ENCODE measurements around the gene ASB9. TPM values are rescaled to one million over a fixed set of nuclear protein-coding genes. Genes with fewer than 3 reads are reported as not detected.

The ASB9 gene
- total RNA-seq, 1 experiment from 2014 or later = 6.5 TPM

DNA sequence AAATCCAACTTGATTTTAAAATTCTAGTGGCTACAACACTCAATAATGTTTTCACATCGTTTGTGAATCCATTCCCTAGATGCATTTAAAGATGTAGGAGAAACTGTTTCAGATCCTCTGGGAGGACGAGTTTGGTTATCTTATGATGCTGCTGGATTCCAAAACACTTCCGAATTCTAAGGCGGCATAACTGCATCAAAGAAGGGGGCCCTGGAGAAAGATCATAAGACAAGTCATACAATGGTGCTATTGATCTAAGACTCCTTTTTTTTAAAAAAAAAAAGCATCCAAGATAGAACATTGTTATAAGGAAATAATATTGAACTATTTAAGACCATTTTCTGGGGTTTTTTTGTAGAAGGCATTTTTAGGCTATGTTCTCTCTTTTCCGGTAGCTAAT, 25.5 kb downstream of the ASB9 start:
- Histone ChIP-seq H3K4me1 (ENCODE audit: control insufficient read depth, insufficient read depth, low read length) (no peaks in the 10 kb centered on the region), H3K27ac (ENCODE audit: low read length) (no peak overlapping the region), H3K27me3 (ENCODE audit: control insufficient read depth, insufficient read depth, low read length) (no peaks in the 10 kb centered on the region), H3K36me3 (ENCODE audit: control insufficient read depth, insufficient read depth, low read length) (no peaks in the 10 kb centered on the region), H3K4me3 (ENCODE audit: low read depth in 2 of 2, low read length in 2 of 2) (no peak overlapping the region), H3K9me3 (ENCODE audit: control insufficient read depth, insufficient read depth, low read depth, low read length) (no peaks in the 10 kb centered on the region)
- TF ChIP-seq, protein P1, sequence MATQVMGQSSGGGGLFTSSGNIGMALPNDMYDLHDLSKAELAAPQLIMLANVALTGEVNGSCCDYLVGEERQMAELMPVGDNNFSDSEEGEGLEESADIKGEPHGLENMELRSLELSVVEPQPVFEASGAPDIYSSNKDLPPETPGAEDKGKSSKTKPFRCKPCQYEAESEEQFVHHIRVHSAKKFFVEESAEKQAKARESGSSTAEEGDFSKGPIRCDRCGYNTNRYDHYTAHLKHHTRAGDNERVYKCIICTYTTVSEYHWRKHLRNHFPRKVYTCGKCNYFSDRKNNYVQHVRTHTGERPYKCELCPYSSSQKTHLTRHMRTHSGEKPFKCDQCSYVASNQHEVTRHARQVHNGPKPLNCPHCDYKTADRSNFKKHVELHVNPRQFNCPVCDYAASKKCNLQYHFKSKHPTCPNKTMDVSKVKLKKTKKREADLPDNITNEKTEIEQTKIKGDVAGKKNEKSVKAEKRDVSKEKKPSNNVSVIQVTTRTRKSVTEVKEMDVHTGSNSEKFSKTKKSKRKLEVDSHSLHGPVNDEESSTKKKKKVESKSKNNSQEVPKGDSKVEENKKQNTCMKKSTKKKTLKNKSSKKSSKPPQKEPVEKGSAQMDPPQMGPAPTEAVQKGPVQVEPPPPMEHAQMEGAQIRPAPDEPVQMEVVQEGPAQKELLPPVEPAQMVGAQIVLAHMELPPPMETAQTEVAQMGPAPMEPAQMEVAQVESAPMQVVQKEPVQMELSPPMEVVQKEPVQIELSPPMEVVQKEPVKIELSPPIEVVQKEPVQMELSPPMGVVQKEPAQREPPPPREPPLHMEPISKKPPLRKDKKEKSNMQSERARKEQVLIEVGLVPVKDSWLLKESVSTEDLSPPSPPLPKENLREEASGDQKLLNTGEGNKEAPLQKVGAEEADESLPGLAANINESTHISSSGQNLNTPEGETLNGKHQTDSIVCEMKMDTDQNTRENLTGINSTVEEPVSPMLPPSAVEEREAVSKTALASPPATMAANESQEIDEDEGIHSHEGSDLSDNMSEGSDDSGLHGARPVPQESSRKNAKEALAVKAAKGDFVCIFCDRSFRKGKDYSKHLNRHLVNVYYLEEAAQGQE (IDR thresholded peaks at IDR 0.05; ENCODE audit: insufficient read depth in 1 of 2, low read depth in 2 of 2, low read length in 1 of 2) = no peak
- TF ChIP-seq SIN3A (IDR thresholded peaks at IDR 0.05; ENCODE audit: borderline replicate concordance, insufficient read depth, low read depth, low read length) (no peak), TCF7L2 (IDR thresholded peaks at IDR 0.05; ENCODE audit: low read depth, low read length) (no peak), POLR2AphosphoS5 (IDR thresholded peaks at IDR 0.05; ENCODE audit: low read depth, low read length) (no peak)
- ChIA-PET CTCF (interaction anchor here (0.5 kb wide), 1 partner anchor 22 kb away, joined by 9 read pairs; no protein-coding TSS in a partner anchor), POLR2A (no interaction called here)
- intact Hi-C loops (cut with micrococcal nuclease; ENCODE audit: unreplicated experiment) (loop anchor here (10.0 kb wide), 1 partner anchor 100 kb away; no protein-coding TSS in a partner anchor), in situ Hi-C loops (cut with HindIII; ENCODE audit: low pct_unique_long_range_greater_than_20kb, low sequenced_read_pairs) (no loop called here)
- no peak for DNase-seq (ENCODE audit: low read depth, low spot score)
- ATAC-seq = no peak
- no TSS peak for BruUV-seq (replicated peaks)

DNA sequence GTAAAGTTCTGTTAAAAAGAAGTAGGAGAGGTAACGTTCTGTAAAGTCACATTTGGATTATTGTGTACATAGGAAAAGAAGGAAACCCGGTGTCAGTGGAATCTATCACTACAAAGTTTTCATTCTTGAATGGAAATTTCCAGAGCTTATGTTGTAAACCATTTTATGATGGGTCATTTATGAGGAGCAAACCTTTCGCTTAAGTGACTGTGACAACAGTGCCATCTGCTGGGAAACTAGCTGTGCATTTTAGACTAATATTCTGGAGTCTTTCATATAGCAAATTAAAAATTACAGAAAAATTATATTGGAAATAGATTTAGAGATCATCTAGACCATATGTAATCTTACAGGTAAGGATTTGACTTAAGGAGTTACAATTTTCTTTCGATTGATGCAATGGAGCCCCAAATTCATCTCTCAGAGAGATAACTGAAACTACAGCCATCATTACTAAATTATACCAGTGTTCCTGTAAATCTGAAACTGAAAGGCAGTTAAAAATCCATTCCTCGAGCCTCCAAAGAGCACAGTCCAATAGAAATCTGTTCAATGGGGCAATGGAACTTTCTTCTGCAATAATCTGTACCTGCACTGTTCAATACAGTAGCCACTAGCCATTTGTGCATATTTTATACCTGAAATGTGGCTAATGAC, 26.9 kb downstream of the ASB9 start:
- Histone ChIP-seq H3K36me3 (ENCODE audit: control insufficient read depth, insufficient read depth, low read length) (no peaks in the 10 kb centered on the region), H3K27me3 (ENCODE audit: control insufficient read depth, insufficient read depth, low read length) (no peaks in the 10 kb centered on the region), H3K4me1 (ENCODE audit: control insufficient read depth, insufficient read depth, low read length) (no peaks in the 10 kb centered on the region), H3K4me3 (ENCODE audit: low read depth in 2 of 2, low read length in 2 of 2) (no peak overlapping the region), H3K9me3 (ENCODE audit: control insufficient read depth, insufficient read depth, low read depth, low read length) (no peaks in the 10 kb centered on the region), H3K27ac (ENCODE audit: low read length) (no peak overlapping the region)
- intact Hi-C loops (cut with micrococcal nuclease; ENCODE audit: unreplicated experiment) (loop anchor here (10.0 kb wide), 1 partner anchor 98 kb away; no protein-coding TSS in a partner anchor), in situ Hi-C loops (cut with HindIII; ENCODE audit: low pct_unique_long_range_greater_than_20kb, low sequenced_read_pairs) (no loop called here)
- POLR2A ChIA-PET = no interaction called here
- peak; percentile 4 for DNase-seq (ENCODE audit: low read depth, low spot score)
- TF ChIP-seq, protein P2, sequence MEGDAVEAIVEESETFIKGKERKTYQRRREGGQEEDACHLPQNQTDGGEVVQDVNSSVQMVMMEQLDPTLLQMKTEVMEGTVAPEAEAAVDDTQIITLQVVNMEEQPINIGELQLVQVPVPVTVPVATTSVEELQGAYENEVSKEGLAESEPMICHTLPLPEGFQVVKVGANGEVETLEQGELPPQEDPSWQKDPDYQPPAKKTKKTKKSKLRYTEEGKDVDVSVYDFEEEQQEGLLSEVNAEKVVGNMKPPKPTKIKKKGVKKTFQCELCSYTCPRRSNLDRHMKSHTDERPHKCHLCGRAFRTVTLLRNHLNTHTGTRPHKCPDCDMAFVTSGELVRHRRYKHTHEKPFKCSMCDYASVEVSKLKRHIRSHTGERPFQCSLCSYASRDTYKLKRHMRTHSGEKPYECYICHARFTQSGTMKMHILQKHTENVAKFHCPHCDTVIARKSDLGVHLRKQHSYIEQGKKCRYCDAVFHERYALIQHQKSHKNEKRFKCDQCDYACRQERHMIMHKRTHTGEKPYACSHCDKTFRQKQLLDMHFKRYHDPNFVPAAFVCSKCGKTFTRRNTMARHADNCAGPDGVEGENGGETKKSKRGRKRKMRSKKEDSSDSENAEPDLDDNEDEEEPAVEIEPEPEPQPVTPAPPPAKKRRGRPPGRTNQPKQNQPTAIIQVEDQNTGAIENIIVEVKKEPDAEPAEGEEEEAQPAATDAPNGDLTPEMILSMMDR (IDR thresholded peaks at IDR 0.05) = peak; percentile 59; the same call in 1 of the 2 replicates
- TF ChIP-seq, protein P1 (IDR thresholded peaks at IDR 0.05; ENCODE audit: insufficient read depth in 1 of 2, low read depth in 2 of 2, low read length in 1 of 2) = no peak
- CTCF ChIA-PET = no interaction called here
- no TSS peak for BruUV-seq (replicated peaks)
- ATAC-seq = no peak
